Left renal pelvis (tissue), 4 donors: ENCODE data around the gene ZBTB16. TPM values are rescaled to one million over a fixed set of nuclear protein-coding genes. Genes with fewer than 3 reads are reported as not detected.

Experiments
- DNase-seq, 4 donors: peaks; one replicate each; pipeline ENCODE4 v3.0.0-alpha.2; 2013; ENCODE audit warnings: low read depth in 4 of 4, low spot score in 3 of 4
- polyA plus RNA-seq, 4 donors: library from polyadenylated mRNA; unstranded; fragments of 120-200 nt; gene quantifications; one replicate each; pipeline ENCODE4 v1.2.1, GENCODE V29; 2013; ENCODE audit not compliant: insufficient read length in 4 of 4

The ZBTB16 gene
- polyA plus RNA-seq, 4 donors = 1.2 to 1.9 (median 1.4) TPM

GRCh38 chr11:114285599-114285998 lies 226.1 kb downstream of the ZBTB16 start:
- no peak for DNase-seq

- DNase-seq = no peak
Measured at GRCh38 chr11:114286229-114286628, 226.7 kb downstream of the ZBTB16 start.

GRCh38 chr11:114287154-114287553 lies 227.6 kb downstream of the ZBTB16 start:
- no peak for DNase-seq

- DNase-seq = no peak
Measured at GRCh38 chr11:114288136-114288535, 228.6 kb downstream of the ZBTB16 start.

- no peak for DNase-seq
Measured at GRCh38 chr11:114289779-114290178, 230.3 kb downstream of the ZBTB16 start.

GRCh38 chr11:114290503-114291235 lies 231.2 kb downstream of the ZBTB16 start:
- no peak for DNase-seq

GRCh38 chr11:114291381-114291780 lies 231.9 kb downstream of the ZBTB16 start:
- DNase-seq = no peak

GRCh38 chr11:114291842-114292680 lies 232.6 kb downstream of the ZBTB16 start:
- DNase-seq = no peak

GRCh38 chr11:114293201-114293711 lies 233.7 kb downstream of the ZBTB16 start:
- no peak for DNase-seq

- no peak for DNase-seq
Measured at GRCh38 chr11:114295676-114296604, 236.4 kb downstream of the ZBTB16 start, which contains the start of gene NNMT. Gene NNMT (plus strand): TSS chr11:114296399. CDS start chr11:114296557, 158 bp downstream.

GRCh38 chr11:114296605-114297372 lies 237.3 kb downstream of the ZBTB16 start:
- no peak for DNase-seq

GRCh38 chr11:114297806-114298709 lies 238.5 kb downstream of the ZBTB16 start:
- no peak for DNase-seq

- no peak for DNase-seq
Measured at GRCh38 chr11:114298710-114299109, 239.2 kb downstream of the ZBTB16 start.

Other genes with a start within 250 kb of the ZBTB16 start
- gene USP28, start 184.1 kb upstream of the ZBTB16 start, polyA plus RNA-seq = 10 to 100 TPM; 38.9 to 47.5 (median 45.9) TPM
- gene HTR3B, start 154.9 kb upstream of the ZBTB16 start, polyA plus RNA-seq = under 1 TPM in 3 of 4 donors, not detected in 1; 0.11 to 0.32 (median 0.19) TPM
- under 1 TPM in 2 of 4 donors, not detected in 2; 0.17 to 0.46 TPM for gene HTR3A, start 84.6 kb upstream of the ZBTB16 start, polyA plus RNA-seq
- gene NNMT, start 236.7 kb downstream of the ZBTB16 start, polyA plus RNA-seq = 1 to 10 TPM in 2 of 4 donors, under 1 TPM in 2; 0.27 to 3.0 (median 0.77) TPM